Stomach smooth muscle (tissue), 2 donors: ENCODE results near the gene CES2.
A peak's percentile ranks its signal among the peaks of the same experiment; 100 is the strongest.
"Not testable (repeated sequence)": the region's sequence is repeated elsewhere in the genome, so short reads cannot be mapped to it uniquely, and the experiment has no call there.

ENCODE experiments used
- H3K27ac ChIP-seq: one replicate; pipeline ENCODE4 v1.7.0; 2013; ENCODE audit warnings: mild to moderate bottlenecking, low read length, inconsistent platforms
- H3K27me3 ChIP-seq, 2 donors: one replicate each; pipeline ENCODE4 v1.7.0; 2013; ENCODE audit warnings: low read length in 2 of 2; ENCODE audit not compliant: insufficient read depth in 2 of 2, control insufficient read depth in 1 of 2
- H3K36me3 ChIP-seq, 2 donors: one replicate each; pipeline ENCODE4 v1.7.0; 2013; ENCODE audit warnings: low read length in 2 of 2; ENCODE audit not compliant: control insufficient read depth in 2 of 2, insufficient read depth in 2 of 2
- H3K4me1 ChIP-seq: one replicate; pipeline ENCODE4 v1.7.0; 2013; ENCODE audit warnings: low read length; ENCODE audit not compliant: control insufficient read depth, insufficient read depth
- H3K4me3 ChIP-seq, 2 donors: one replicate each; pipeline ENCODE4 v1.7.0; 2013; ENCODE audit warnings: low read length in 2 of 2
- H3K9ac ChIP-seq, 2 donors: one replicate each; pipeline ENCODE4 v1.7.0; 2013; ENCODE audit warnings: low read length in 2 of 2, mild to moderate bottlenecking in 1 of 2
- H3K9me3 ChIP-seq, 2 donors: one replicate each; pipeline ENCODE4 v1.7.0; 2013; ENCODE audit warnings: low read length in 2 of 2; ENCODE audit not compliant: control insufficient read depth in 2 of 2
- donor health status: healthy.
- donor health status: Pancreatic carcinoma.

Gene CES2

GRCh38 chr16:66895689-66895979 is 39.7 kb upstream of the CES2 start:
- Histone ChIP-seq H3K27me3 (no peaks in the 10 kb centered on the region), H3K4me3 (no peak overlapping the region), H3K9me3 (no peaks in the 10 kb centered on the region), H3K36me3 (no peaks in the 10 kb centered on the region), H3K4me1 (peaks cover 30% of the 10 kb centered on the region), H3K9ac (peak overlapping the region in 1 of 2 donors; percentile 36), H3K27ac (no peak overlapping the region)

GRCh38 chr16:66895999-66896398 is 39.3 kb upstream of the CES2 start:
- Histone ChIP-seq H3K4me3 (no peak overlapping the region), H3K4me1 (peaks cover 34% of the 10 kb centered on the region), H3K9me3 (no peaks in the 10 kb centered on the region), H3K36me3 (no peaks in the 10 kb centered on the region), H3K27me3 (no peaks in the 10 kb centered on the region), H3K9ac (no peak overlapping the region), H3K27ac (no peak overlapping the region)

GRCh38 chr16:66896682-66897081 is 38.6 kb upstream of the CES2 start:
- H3K27ac ChIP-seq: not testable (repeated sequence)

GRCh38 chr16:66898207-66898606 is 37.1 kb upstream of the CES2 start:
- no peak overlapping the region for H3K9ac ChIP-seq
- H3K27me3 ChIP-seq: no peaks in the 10 kb centered on the region
- H3K4me1 ChIP-seq: peaks cover 56% of the 10 kb centered on the region
- no peak overlapping the region for H3K4me3 ChIP-seq
- no peaks in the 10 kb centered on the region for H3K9me3 ChIP-seq
- no peaks in the 10 kb centered on the region for H3K36me3 ChIP-seq
- H3K27ac ChIP-seq: peak overlapping the region; percentile 98

More at GRCh38 chr16:66896682-66897081, 38.6 kb upstream of the CES2 start:
- H3K4me3 ChIP-seq, H3K9ac ChIP-seq, H3K27me3 ChIP-seq, H3K36me3 ChIP-seq, H3K9me3 ChIP-seq: not testable (repeated sequence)
- H3K4me1 ChIP-seq: peaks cover 41% of the 10 kb centered on the region

GRCh38 chr16:66898933-66899309 is 36.4 kb upstream of the CES2 start:
- Histone ChIP-seq H3K9ac (peak overlapping the region in 1 of 2 donors; percentile 32), H3K27me3 (no peaks in the 10 kb centered on the region), H3K9me3 (no peaks in the 10 kb centered on the region), H3K4me3 (no peak overlapping the region), H3K27ac (peak overlapping the region; percentile 98), H3K36me3 (no peaks in the 10 kb centered on the region), H3K4me1 (peaks cover 63% of the 10 kb centered on the region)

- Histone ChIP-seq H3K27ac (peak overlapping the region; percentile 98), H3K27me3 (no peaks in the 10 kb centered on the region), H3K9ac (peak overlapping the region; percentile 29 to 34), H3K36me3 (no peaks in the 10 kb centered on the region), H3K4me3 (peak overlapping the region in 1 of 2 donors; percentile 35), H3K4me1 (peaks cover 68% of the 10 kb centered on the region), H3K9me3 (no peaks in the 10 kb centered on the region)
Measured at GRCh38 chr16:66899310-66899944, 35.9 kb upstream of the CES2 start.

GRCh38 chr16:66899945-66900710 is 35.2 kb upstream of the CES2 start:
- Histone ChIP-seq H3K4me1 (peaks cover 75% of the 10 kb centered on the region), H3K9ac (peak overlapping the region; percentile 34 to 73), H3K9me3 (no peaks in the 10 kb centered on the region), H3K4me3 (peak overlapping the region in 1 of 2 donors; percentile 35), H3K27me3 (no peaks in the 10 kb centered on the region), H3K27ac (peak overlapping the region; percentile 98), H3K36me3 (no peaks in the 10 kb centered on the region)

GRCh38 chr16:66900721-66901441 is 34.4 kb upstream of the CES2 start:
- peak overlapping the region; percentile 34 to 66 for H3K9ac ChIP-seq
- peak overlapping the region; percentile 98 for H3K27ac ChIP-seq
- no peaks in the 10 kb centered on the region for H3K27me3 ChIP-seq
- no peak overlapping the region for H3K4me3 ChIP-seq
- no peaks in the 10 kb centered on the region for H3K36me3 ChIP-seq
- H3K4me1 ChIP-seq: peaks cover 77% of the 10 kb centered on the region
- H3K9me3 ChIP-seq: no peaks in the 10 kb centered on the region

GRCh38 chr16:66901626-66902025 is 33.7 kb upstream of the CES2 start:
- H3K27ac ChIP-seq: peak overlapping the region; percentile 98
- H3K4me1 ChIP-seq: peaks cover 82% of the 10 kb centered on the region
- H3K36me3 ChIP-seq: no peaks in the 10 kb centered on the region

GRCh38 chr16:66902648-66903543 is 32.4 kb upstream of the CES2 start:
- Histone ChIP-seq H3K27me3 (no peaks in the 10 kb centered on the region), H3K36me3 (no peaks in the 10 kb centered on the region), H3K4me3 (no peak overlapping the region), H3K9ac (no peak overlapping the region), H3K4me1 (peaks cover 82% of the 10 kb centered on the region), H3K27ac (peak overlapping the region; percentile 98), H3K9me3 (no peaks in the 10 kb centered on the region)

More at GRCh38 chr16:66901626-66902025, 33.7 kb upstream of the CES2 start:
- peak overlapping the region in 1 of 2 donors; percentile 22 for H3K4me3 ChIP-seq
- H3K27me3 ChIP-seq: no peaks in the 10 kb centered on the region
- H3K9ac ChIP-seq: peak overlapping the region; percentile 2 to 66
- no peaks in the 10 kb centered on the region for H3K9me3 ChIP-seq
